Activated CD8-positive, alpha-beta memory T cell treated with anti-CD3 and anti-CD28 coated beads, Interleukin-2, amount 50 U/mL, for 1 hour (primary cell): ENCODE results near the gene EFCAB6.

Source experiments
- DNase-seq: peaks from one replicate; pipeline ENCODE4 v3.0.0-alpha.2; 2020; ENCODE audit errors: extremely low read depth

EFCAB6 gene

GRCh38 chr22:43591380-43591779 lies 220.7 kb downstream of the EFCAB6 start:
- no peak for DNase-seq

GRCh38 chr22:43587574-43587973 lies 224.5 kb downstream of the EFCAB6 start:
- DNase-seq = no peak

GRCh38 chr22:43583501-43583900 lies 228.6 kb downstream of the EFCAB6 start:
- DNase-seq = no peak

GRCh38 chr22:43582394-43582793 lies 229.7 kb downstream of the EFCAB6 start:
- no peak for DNase-seq

GRCh38 chr22:43580271-43580750 lies 231.8 kb downstream of the EFCAB6 start:
- no peak for DNase-seq

- DNase-seq = no peak
These were observed 237.4 kb downstream of the EFCAB6 start for GRCh38 chr22:43574738-43575137.

GRCh38 chr22:43572710-43573109 lies 239.4 kb downstream of the EFCAB6 start:
- DNase-seq = no peak

- no peak for DNase-seq
These were observed 240.9 kb downstream of the EFCAB6 start for GRCh38 chr22:43571181-43571580.

GRCh38 chr22:43570531-43571165 lies 241.5 kb downstream of the EFCAB6 start:
- DNase-seq = no peak

GRCh38 chr22:43569111-43569510 lies 243.0 kb downstream of the EFCAB6 start:
- no peak for DNase-seq

GRCh38 chr22:43567691-43568324 lies 244.3 kb downstream of the EFCAB6 start:
- DNase-seq = no peak

- no peak for DNase-seq
These were observed 245.4 kb downstream of the EFCAB6 start for GRCh38 chr22:43566561-43567332.

- no peak for DNase-seq
These were observed 246.1 kb downstream of the EFCAB6 start for GRCh38 chr22:43566021-43566420.

GRCh38 chr22:43564859-43565258 lies 247.2 kb downstream of the EFCAB6 start:
- DNase-seq = no peak

GRCh38 chr22:43563571-43563970 lies 248.5 kb downstream of the EFCAB6 start:
- no peak for DNase-seq

GRCh38 chr22:43562843-43563242 lies 249.3 kb downstream of the EFCAB6 start:
- DNase-seq = no peak

GRCh38 chr22:43561415-43562178 lies 250.5 kb downstream of the EFCAB6 start:
- no peak for DNase-seq

- DNase-seq = no peak
These were observed 251.5 kb downstream of the EFCAB6 start for GRCh38 chr22:43560651-43561050.

GRCh38 chr22:43555561-43556515 lies 256.3 kb downstream of the EFCAB6 start:
- DNase-seq = no peak

GRCh38 chr22:43554694-43555365 lies 257.3 kb downstream of the EFCAB6 start:
- DNase-seq = no peak
